Natural killer cell (primary cell): Measurements from ENCODE around the gene MUC2. TPM values are rescaled to one million over a fixed set of nuclear protein-coding genes. Genes with fewer than 3 reads are reported as not detected.
A peak's percentile ranks its signal among the peaks of the same experiment; 100 is the strongest.

Source experiments
- ATAC-seq, 3 donors: fragments of 150-1000 bp in 2 of 3; fragments of 200-7000 bp in 1 of 3; cut with Tn5 transposase; 1 replicate in 1 of 3; 2 replicates in 2 of 3; pipeline ENCODE4 v1.10.0; 2021; ENCODE audit warnings: mild to moderate bottlenecking in 2 of 3, moderate library complexity in 2 of 3
- DNase-seq, 2 donors: peaks; one replicate each; pipeline versions ENCODE4 v3.0.0 to v3.0.0-alpha.2; 2013 to 2021; ENCODE audit warnings: mixed read lengths in 1 of 2
- H3K27ac ChIP-seq: one replicate; pipeline ENCODE4 v1.5.1; 2013; ENCODE audit warnings: mild to moderate bottlenecking, low read length
- H3K27me3 ChIP-seq: one replicate; pipeline ENCODE4 v1.6.1; 2013; ENCODE audit warnings: low read length; ENCODE audit not compliant: control insufficient read depth, insufficient read depth
- H3K36me3 ChIP-seq: one replicate; pipeline ENCODE4 v1.6.1; 2013; ENCODE audit warnings: low read length; ENCODE audit not compliant: control insufficient read depth, insufficient read depth
- H3K4me1 ChIP-seq: one replicate; pipeline ENCODE4 v1.6.1; 2013; ENCODE audit warnings: low read length; ENCODE audit not compliant: control insufficient read depth, insufficient read depth
- H3K4me3 ChIP-seq: one replicate; pipeline ENCODE4 v1.5.1; 2013; ENCODE audit warnings: low read length
- H3K9me3 ChIP-seq: one replicate; pipeline ENCODE4 v1.6.1; 2013; ENCODE audit warnings: low read length; ENCODE audit not compliant: control insufficient read depth, insufficient read depth
- H3K27ac Mint-ChIP-seq, 2 donors: one replicate each; pipeline ENCODE4 v1.8.0; 2022; ENCODE audit warnings: mild to moderate bottlenecking in 2 of 2, mixed read lengths in 2 of 2, moderate library complexity in 1 of 2
- H3K27me3 Mint-ChIP-seq, 2 donors: one replicate each; pipeline ENCODE4 v1.8.0; 2022; ENCODE audit warnings: low read depth in 2 of 2, mixed read lengths in 2 of 2
- H3K36me3 Mint-ChIP-seq: one replicate; pipeline ENCODE4 v1.8.0; 2022; ENCODE audit warnings: mixed read lengths
- H3K4me1 Mint-ChIP-seq, 2 donors: one replicate each; pipeline ENCODE4 v1.8.0; 2022; ENCODE audit warnings: mixed read lengths in 2 of 2
- H3K4me3 Mint-ChIP-seq: one replicate; pipeline ENCODE4 v1.8.0; 2022; ENCODE audit warnings: mild to moderate bottlenecking, moderate library complexity, mixed read lengths
- H3K9me3 Mint-ChIP-seq, 2 donors: one replicate each; pipeline ENCODE4 v1.8.0; 2022; ENCODE audit warnings: mixed read lengths in 2 of 2
- WGBS: methylation state at CpG from one replicate; pipeline ENCODE4 v1.1.7; 2013; ENCODE audit warnings: missing lambda C conversion rate; ENCODE audit not compliant: insufficient coverage; 5-methylcytosine and 5-hydroxymethylcytosine counted together
- intact Hi-C: fragments of 100-400 bp; cut with micrococcal nuclease; formaldehyde crosslinking; loops from one replicate; pipeline ENCODE4 v1.14.2; 2022
- total RNA-seq, 4 donors: library from RNA; stranded (reverse); fragments of 120-200 nt in 1 of 4; gene quantifications; one replicate each; pipeline versions ENCODE4 v1.2.3 to v1.2.4, GENCODE V29; 2013 to 2022
- TF ChIP-seq, protein P1 (sequence below): fragments of 200-600 bp; IDR thresholded peaks from one replicate; pipeline ENCODE4 v1.8.0; 2022; ENCODE audit warnings: antibody characterized with exemption

MUC2 gene
- total RNA-seq: not detected
- total RNA-seq (2013): not detected

DNA sequence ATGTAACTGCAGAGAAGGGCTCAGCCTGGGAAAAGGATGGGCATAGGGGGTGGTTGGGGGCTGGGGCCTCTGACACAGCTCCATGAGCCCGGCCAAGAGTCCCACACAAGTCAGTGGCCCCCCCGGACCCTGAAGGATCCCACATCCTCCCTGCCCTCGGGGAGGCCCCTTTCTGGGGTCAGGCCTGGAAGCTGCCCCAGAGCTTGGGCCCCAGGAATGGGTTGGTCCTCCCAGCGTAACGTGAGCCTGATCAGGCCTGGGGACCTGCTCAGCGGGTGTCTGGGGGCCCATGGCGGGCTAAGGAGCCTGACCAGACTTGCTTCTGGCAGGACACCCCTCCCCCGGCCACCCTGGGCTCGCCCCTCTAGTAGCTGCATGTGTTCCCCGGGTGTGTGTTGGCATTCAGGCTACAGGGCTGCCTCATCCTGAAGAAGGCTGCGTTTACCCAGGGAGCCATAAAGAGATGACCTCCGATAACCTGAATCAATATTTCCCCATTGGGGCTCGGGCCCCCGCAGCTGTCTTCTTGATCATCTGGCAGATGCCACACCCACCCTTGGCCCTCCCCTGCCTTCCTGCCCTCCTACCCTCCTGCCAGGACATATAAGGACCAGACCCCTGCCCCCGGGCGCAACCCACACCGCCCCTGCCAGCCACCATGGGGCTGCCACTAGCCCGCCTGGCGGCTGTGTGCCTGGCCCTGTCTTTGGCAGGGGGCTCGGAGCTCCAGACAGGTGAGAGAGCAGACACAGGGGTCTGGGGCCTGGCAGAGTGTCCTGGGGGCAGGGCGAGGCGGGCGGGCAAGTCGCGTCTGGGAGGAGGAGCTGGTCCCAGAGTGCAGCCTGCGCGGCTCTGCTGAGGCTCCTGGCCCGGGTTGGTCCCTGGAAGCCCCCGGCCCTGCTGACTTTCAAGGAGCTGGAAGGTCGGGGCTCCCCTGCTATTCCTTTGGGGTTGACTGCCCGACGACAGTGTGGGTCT, at the start of gene MUC2:
MUC2 (plus strand) TSS at position 631 of the 978 bp plus-strand sequence.
- H3K27ac Mint-ChIP-seq: no peak within 1 kb of the TSS
- H3K4me1 ChIP-seq: no peaks in the 10 kb centered on the region
- H3K27me3 Mint-ChIP-seq: peaks cover 0 to 5% of the 10 kb centered on the region in 2 donors
- no peak within 1 kb of the TSS for H3K4me3 ChIP-seq
- peak in 1 of 2 donors; percentile 7 for DNase-seq
- intact Hi-C loops: no loop called here
- ATAC-seq: no peak
- H3K36me3 Mint-ChIP-seq: no peaks in the 10 kb centered on the region
- no peaks in the 10 kb centered on the region for H3K9me3 ChIP-seq
- 81% methylated on average over 32 of the region's 32 CpGs for WGBS
- H3K4me3 Mint-ChIP-seq: no peak within 1 kb of the TSS
- TF ChIP-seq, protein P1, sequence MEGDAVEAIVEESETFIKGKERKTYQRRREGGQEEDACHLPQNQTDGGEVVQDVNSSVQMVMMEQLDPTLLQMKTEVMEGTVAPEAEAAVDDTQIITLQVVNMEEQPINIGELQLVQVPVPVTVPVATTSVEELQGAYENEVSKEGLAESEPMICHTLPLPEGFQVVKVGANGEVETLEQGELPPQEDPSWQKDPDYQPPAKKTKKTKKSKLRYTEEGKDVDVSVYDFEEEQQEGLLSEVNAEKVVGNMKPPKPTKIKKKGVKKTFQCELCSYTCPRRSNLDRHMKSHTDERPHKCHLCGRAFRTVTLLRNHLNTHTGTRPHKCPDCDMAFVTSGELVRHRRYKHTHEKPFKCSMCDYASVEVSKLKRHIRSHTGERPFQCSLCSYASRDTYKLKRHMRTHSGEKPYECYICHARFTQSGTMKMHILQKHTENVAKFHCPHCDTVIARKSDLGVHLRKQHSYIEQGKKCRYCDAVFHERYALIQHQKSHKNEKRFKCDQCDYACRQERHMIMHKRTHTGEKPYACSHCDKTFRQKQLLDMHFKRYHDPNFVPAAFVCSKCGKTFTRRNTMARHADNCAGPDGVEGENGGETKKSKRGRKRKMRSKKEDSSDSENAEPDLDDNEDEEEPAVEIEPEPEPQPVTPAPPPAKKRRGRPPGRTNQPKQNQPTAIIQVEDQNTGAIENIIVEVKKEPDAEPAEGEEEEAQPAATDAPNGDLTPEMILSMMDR: no peak
- H3K4me1 Mint-ChIP-seq: no peaks in the 10 kb centered on the region
- no peaks in the 10 kb centered on the region for H3K27me3 ChIP-seq
- no peaks in the 10 kb centered on the region for H3K9me3 Mint-ChIP-seq
- H3K36me3 ChIP-seq: no peaks in the 10 kb centered on the region
- H3K27ac ChIP-seq: no peak within 1 kb of the TSS

DNA sequence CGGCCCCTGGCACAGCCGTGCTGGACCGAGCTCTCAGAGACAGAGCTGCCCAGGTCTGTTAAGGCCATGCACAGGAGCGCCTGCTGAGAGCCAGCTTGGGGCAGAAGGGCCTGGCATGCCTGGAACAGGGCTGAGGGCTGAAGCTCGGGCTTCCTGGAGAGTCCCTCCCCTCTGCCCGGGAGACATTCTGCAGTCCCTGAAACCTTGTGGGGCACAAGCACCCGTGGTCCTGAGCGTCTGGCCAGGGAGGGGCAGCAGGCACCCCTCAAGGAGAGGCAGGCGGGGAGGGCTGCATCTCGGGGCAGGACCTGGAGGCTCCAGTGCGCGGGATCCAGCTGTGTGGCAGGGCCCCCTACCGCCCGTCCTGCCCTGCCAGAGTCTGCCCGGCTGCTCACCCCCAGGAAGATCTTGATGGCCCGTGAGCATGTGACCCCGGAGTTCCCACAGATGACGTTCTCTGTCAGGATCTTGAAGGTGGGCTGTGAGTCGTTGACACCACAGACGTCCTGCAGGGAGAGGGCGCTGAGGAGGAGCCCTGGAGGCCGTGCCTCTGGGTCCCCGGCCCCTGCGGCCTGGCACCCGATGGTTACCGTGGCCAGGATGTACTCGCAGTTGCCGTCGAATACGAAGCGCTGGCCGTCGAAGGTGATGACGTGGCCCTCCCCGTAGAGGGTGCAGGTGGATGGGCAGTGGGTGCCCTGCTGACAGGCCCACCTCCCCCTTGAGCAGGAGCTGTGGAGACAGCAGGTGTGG, 49.1 kb upstream of the MUC2 start:
- Histone ChIP-seq H3K27me3 (no peaks in the 10 kb centered on the region), H3K9me3 (no peaks in the 10 kb centered on the region), H3K4me3 (no peak overlapping the region), H3K4me1 (no peaks in the 10 kb centered on the region), H3K36me3 (no peaks in the 10 kb centered on the region), H3K27ac (no peak overlapping the region)
- Mint-ChIP-seq H3K9me3 (no peaks in the 10 kb centered on the region), H3K27me3 (no peaks in the 10 kb centered on the region), H3K4me1 (peaks cover 0 to 4% of the 10 kb centered on the region in 2 donors), H3K4me3 (no peak overlapping the region), H3K27ac (no peak overlapping the region), H3K36me3 (no peaks in the 10 kb centered on the region)
- 85% methylated on average over 35 of the region's 35 CpGs for WGBS
- DNase-seq (no peak), ATAC-seq (no peak)
- intact Hi-C loops: no loop called here
- TF ChIP-seq, protein P1: no peak

DNA sequence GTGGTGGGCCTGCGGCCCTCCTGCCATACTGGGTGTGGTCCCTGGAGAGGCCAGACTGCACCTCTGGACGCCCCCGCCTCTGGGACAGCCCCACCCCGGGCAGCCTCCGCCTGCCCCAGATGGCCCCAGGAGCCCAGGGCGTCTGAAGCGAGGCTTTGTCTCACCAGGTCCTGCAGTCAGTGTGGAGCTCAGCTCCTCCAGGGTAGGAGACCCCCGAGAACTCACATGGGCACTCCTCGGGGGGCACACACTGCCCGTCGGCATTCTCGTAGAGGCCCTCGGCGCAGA, 48.6 kb upstream of the MUC2 start:
- no peak for DNase-seq
- Mint-ChIP-seq H3K4me1 (peaks cover 0 to 4% of the 10 kb centered on the region in 2 donors), H3K36me3 (no peaks in the 10 kb centered on the region), H3K27ac (no peak overlapping the region), H3K4me3 (no peak overlapping the region), H3K9me3 (no peaks in the 10 kb centered on the region), H3K27me3 (no peaks in the 10 kb centered on the region)
- H3K36me3 ChIP-seq: no peaks in the 10 kb centered on the region
- no peaks in the 10 kb centered on the region for H3K9me3 ChIP-seq
- TF ChIP-seq, protein P1: no peak
- no peak overlapping the region for H3K4me3 ChIP-seq
- 92% methylated on average over 14 of the region's 14 CpGs for WGBS
- H3K27ac ChIP-seq: no peak overlapping the region
- intact Hi-C loops: no loop called here
- no peaks in the 10 kb centered on the region for H3K4me1 ChIP-seq
- ATAC-seq: no peak
- H3K27me3 ChIP-seq: no peaks in the 10 kb centered on the region
